ENCODE results near the gene CACNA1E. TPM values are rescaled to one million over a fixed set of nuclear protein-coding genes. Genes with fewer than 3 reads are reported as not detected.

The CACNA1E gene
- total RNA-seq, 4 donors from 2014 or later = 0.03 to 0.05 TPM; not detected in 2

GRCh38 chr1:181485287-181486097 is 2.2 kb downstream of the CACNA1E start:
- ATAC-seq = no peak
- no peak overlapping the region for H3K4me3 ChIP-seq
- H3K9me3 ChIP-seq = no peaks in the 10 kb centered on the region
- no peaks in the 10 kb centered on the region for H3K36me3 ChIP-seq
- intact Hi-C loops (cut with DNase I; ENCODE audit: low total_unique reads) = no loop called here
- no peak for DNase-seq
- H3K27me3 ChIP-seq = peaks cover 59 to 69% (median 60%) of the 10 kb centered on the region in 3 donors
- no peak for TF ChIP-seq POLR2A (IDR thresholded peaks at IDR 0.05)
- no peak for TF ChIP-seq CTCF (IDR thresholded peaks at IDR 0.05 in 4 of 5, conservative IDR thresholded peaks at IDR 0.05 in 1 of 5)
- H3K4me1 ChIP-seq = no peaks in the 10 kb centered on the region
- in situ Hi-C loops (cut with MboI; ENCODE audit: low sequenced_read_pairs in 4 of 4) = loop anchor here in 3 of 4 donors (25.0 kb wide), 2 partner anchors 577 to 927 kb away; partner anchors contain the start of genes ZNF648 (in 3 of the 3) and TEDDM1 (in 1 of the 3)
- no peak overlapping the region for H3K27ac ChIP-seq

GRCh38 chr1:181486098-181486420 is 2.7 kb downstream of the CACNA1E start:
- H3K36me3 ChIP-seq = no peaks in the 10 kb centered on the region
- no peak overlapping the region for H3K4me3 ChIP-seq
- no peak overlapping the region for H3K27ac ChIP-seq
- ATAC-seq (peak; percentile 36 to 56), DNase-seq (peak in 1 of 2 donors; percentile 20)
- in situ Hi-C loops (cut with MboI; ENCODE audit: low sequenced_read_pairs in 4 of 4) (loop anchor here in 3 of 4 donors (25.0 kb wide), 2 partner anchors 576 to 926 kb away; partner anchors contain the start of genes ZNF648 (in 3 of the 3) and TEDDM1 (in 1 of the 3)), intact Hi-C loops (cut with DNase I; ENCODE audit: low total_unique reads) (no loop called here)
- TF ChIP-seq CTCF (IDR thresholded peaks at IDR 0.05 in 4 of 5, conservative IDR thresholded peaks at IDR 0.05 in 1 of 5) (no peak), POLR2A (IDR thresholded peaks at IDR 0.05) (no peak)
- H3K27me3 ChIP-seq = peaks cover 59 to 69% (median 59%) of the 10 kb centered on the region in 3 donors
- no peaks in the 10 kb centered on the region for H3K4me1 ChIP-seq
- H3K9me3 ChIP-seq = no peaks in the 10 kb centered on the region

GRCh38 chr1:181488866-181489265 is 5.5 kb downstream of the CACNA1E start:
- H3K9me3 ChIP-seq = no peaks in the 10 kb centered on the region
- peaks cover 43 to 46% (median 44%) of the 10 kb centered on the region in 3 donors for H3K27me3 ChIP-seq
- H3K4me1 ChIP-seq = no peaks in the 10 kb centered on the region
- DNase-seq (no peak), ATAC-seq (no peak)
- H3K36me3 ChIP-seq = no peaks in the 10 kb centered on the region
- intact Hi-C loops (cut with DNase I; ENCODE audit: low total_unique reads) (no loop called here), in situ Hi-C loops (cut with MboI; ENCODE audit: low sequenced_read_pairs in 4 of 4) (loop anchor here in 3 of 4 donors (25.0 kb wide), 2 partner anchors 573 to 923 kb away; partner anchors contain the start of genes ZNF648 (in 3 of the 3) and TEDDM1 (in 1 of the 3))
- TF ChIP-seq POLR2A (IDR thresholded peaks at IDR 0.05) = no peak
- no peak for TF ChIP-seq CTCF (IDR thresholded peaks at IDR 0.05 in 4 of 5, conservative IDR thresholded peaks at IDR 0.05 in 1 of 5)
- no peak overlapping the region for H3K27ac ChIP-seq
- no peak overlapping the region for H3K4me3 ChIP-seq

- no peak for DNase-seq
- Histone ChIP-seq H3K27me3 (peaks cover 29 to 32% (median 31%) of the 10 kb centered on the region in 3 donors), H3K4me3 (no peak overlapping the region), H3K4me1 (no peaks in the 10 kb centered on the region), H3K9me3 (no peaks in the 10 kb centered on the region), H3K27ac (no peak overlapping the region), H3K36me3 (no peaks in the 10 kb centered on the region)
- no peak for ATAC-seq
- TF ChIP-seq CTCF (IDR thresholded peaks at IDR 0.05 in 4 of 5, conservative IDR thresholded peaks at IDR 0.05 in 1 of 5) (no peak), POLR2A (IDR thresholded peaks at IDR 0.05) (no peak)
- intact Hi-C loops (cut with DNase I; ENCODE audit: low total_unique reads) = no loop called here
- in situ Hi-C loops (cut with MboI; ENCODE audit: low sequenced_read_pairs in 4 of 4) = loop anchor here in 3 of 4 donors (25.0 kb wide), 2 partner anchors 572 to 922 kb away; partner anchors contain the start of genes ZNF648 (in 3 of the 3) and TEDDM1 (in 1 of the 3)
Measured at GRCh38 chr1:181490276-181490675, 7.0 kb downstream of the CACNA1E start.

All from gastrocnemius medialis (tissue), 4 donors.